Upper lobe of right lung (tissue), 1 donor: ENCODE data around the gene CRIP1. TPM values are rescaled to one million over a fixed set of nuclear protein-coding genes. Genes with fewer than 3 reads are reported as not detected.

Experiments used
- ATAC-seq: fragments of 200-7000 bp; cut with Tn5 transposase; one replicate; pipeline ENCODE4 v1.9.1; 2020; ENCODE audit warnings: mild to moderate bottlenecking, moderate library complexity
- DNase-seq: peaks from one replicate; pipeline ENCODE4 v3.0.0-alpha.2; 2020
- H3K27ac ChIP-seq: fragments of 200-600 bp; one replicate; pipeline ENCODE4 v1.8.0; 2022
- H3K27me3 ChIP-seq: fragments of 200-600 bp; one replicate; pipeline ENCODE4 v1.8.0; 2022; ENCODE audit warnings: mild to moderate bottlenecking
- H3K36me3 ChIP-seq: fragments of 200-600 bp; one replicate; pipeline ENCODE4 v1.8.0; 2022
- H3K4me1 ChIP-seq: fragments of 200-600 bp; one replicate; pipeline ENCODE4 v1.8.0; 2022
- H3K4me3 ChIP-seq: fragments of 200-600 bp; one replicate; pipeline ENCODE4 v1.8.0; 2022; ENCODE audit warnings: mild to moderate bottlenecking
- H3K9me3 ChIP-seq: fragments of 200-600 bp; one replicate; pipeline ENCODE4 v1.8.0; 2022
- intact Hi-C: fragments of 100-400 bp; cut with DNase I; formaldehyde crosslinking; loops from one replicate; pipeline ENCODE4 v1.11.0; 2022
- total RNA-seq: library from RNA; stranded (reverse); fragmentation: NEBNext Ultra II Directional; extraction: Animal tissue kit (Norgen Biotek cat#: 25700); gene quantifications from one replicate; pipeline ENCODE4 v1.2.1, GENCODE V29; 2021
- TF ChIP-seq, protein P1 (sequence below): fragments of 200-600 bp; IDR thresholded peaks from one replicate; pipeline ENCODE4 v1.8.0; 2022; ENCODE audit warnings: antibody characterized with exemption
- donor health status: DM: no; HTN: yes; CAD: no; lungs with severe emphysema.

Gene CRIP1
- total RNA-seq, 1 donor from 2014 or later: 96.2 TPM

DNA sequence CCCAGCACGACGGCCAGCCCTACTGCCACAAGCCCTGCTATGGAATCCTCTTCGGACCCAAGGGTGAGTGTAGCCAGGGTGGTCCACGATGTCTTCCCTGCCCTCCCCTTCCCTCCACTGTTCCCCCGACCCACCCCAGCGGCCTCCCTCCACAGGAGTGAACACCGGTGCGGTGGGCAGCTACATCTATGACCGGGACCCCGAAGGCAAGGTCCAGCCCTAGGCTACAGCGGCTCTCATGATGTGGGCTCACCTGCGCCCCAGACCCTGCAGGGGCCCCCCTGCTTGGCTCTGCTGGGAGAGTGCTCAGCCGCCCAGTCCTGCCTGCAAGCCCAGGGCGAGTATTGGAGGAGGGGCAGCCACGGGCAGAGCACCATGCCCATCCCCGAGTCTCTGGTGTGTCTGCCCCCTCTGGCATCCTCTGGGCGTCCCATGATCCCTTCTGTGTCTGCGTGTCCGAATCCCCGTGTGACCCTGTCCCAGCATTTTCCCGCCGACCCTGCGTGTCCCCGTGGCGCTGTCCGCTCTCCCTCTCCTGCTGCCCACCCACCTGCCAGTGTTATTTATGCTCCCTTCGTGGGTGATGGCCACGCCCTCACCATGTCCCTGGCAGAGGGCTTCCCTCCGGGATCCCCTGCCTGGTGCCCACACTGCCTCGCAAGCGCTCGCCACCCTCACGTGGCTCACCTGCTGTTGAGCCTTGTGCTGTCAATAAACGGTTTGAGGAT is 7.1 kb upstream of the CRIP1 start:
- intact Hi-C loops: no loop called here
- ATAC-seq: no peak
- no peak for DNase-seq
- Histone ChIP-seq H3K4me3 (no peak overlapping the region), H3K36me3 (no peaks in the 10 kb centered on the region), H3K9me3 (no peaks in the 10 kb centered on the region), H3K4me1 (peaks cover 52% of the 10 kb centered on the region), H3K27ac (no peak overlapping the region), H3K27me3 (peaks cover 12% of the 10 kb centered on the region)
- TF ChIP-seq, protein P1, sequence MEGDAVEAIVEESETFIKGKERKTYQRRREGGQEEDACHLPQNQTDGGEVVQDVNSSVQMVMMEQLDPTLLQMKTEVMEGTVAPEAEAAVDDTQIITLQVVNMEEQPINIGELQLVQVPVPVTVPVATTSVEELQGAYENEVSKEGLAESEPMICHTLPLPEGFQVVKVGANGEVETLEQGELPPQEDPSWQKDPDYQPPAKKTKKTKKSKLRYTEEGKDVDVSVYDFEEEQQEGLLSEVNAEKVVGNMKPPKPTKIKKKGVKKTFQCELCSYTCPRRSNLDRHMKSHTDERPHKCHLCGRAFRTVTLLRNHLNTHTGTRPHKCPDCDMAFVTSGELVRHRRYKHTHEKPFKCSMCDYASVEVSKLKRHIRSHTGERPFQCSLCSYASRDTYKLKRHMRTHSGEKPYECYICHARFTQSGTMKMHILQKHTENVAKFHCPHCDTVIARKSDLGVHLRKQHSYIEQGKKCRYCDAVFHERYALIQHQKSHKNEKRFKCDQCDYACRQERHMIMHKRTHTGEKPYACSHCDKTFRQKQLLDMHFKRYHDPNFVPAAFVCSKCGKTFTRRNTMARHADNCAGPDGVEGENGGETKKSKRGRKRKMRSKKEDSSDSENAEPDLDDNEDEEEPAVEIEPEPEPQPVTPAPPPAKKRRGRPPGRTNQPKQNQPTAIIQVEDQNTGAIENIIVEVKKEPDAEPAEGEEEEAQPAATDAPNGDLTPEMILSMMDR: no peak

DNA sequence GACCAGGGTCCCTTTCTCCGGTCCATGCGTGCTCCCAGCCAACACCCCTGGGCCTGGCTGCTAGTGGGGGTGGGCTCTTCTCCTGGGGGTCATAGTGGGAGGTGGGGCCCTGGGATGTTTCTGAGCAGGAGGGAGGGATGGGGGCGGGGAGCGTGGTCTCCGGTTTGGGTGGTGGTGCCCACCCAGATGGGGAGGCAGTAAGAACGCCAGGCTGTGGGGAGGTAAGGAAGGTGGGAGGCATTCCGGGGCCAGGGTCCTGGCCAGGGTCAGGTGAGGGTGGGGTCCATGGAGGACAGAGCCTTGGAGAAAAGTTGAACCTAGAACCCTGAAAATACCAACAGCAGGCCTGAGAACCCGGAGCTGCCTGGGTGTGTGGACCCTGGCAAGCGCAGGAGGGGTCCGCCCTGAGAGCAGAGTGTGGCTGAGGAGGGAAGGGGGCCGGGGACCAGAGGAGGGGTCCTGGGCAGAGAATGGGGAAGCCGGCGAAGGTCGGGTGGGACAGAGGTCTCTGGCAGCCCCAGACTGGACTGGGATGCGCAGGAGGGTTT is 6.4 kb upstream of the CRIP1 start:
- no peaks in the 10 kb centered on the region for H3K9me3 ChIP-seq
- H3K4me1 ChIP-seq: peaks cover 52% of the 10 kb centered on the region
- TF ChIP-seq, protein P1: no peak
- peaks cover 9% of the 10 kb centered on the region for H3K27me3 ChIP-seq
- no peak for ATAC-seq
- intact Hi-C loops: no loop called here
- H3K4me3 ChIP-seq: no peak overlapping the region
- no peak for DNase-seq
- H3K27ac ChIP-seq: peak overlapping the region; percentile 98
- no peaks in the 10 kb centered on the region for H3K36me3 ChIP-seq

DNA sequence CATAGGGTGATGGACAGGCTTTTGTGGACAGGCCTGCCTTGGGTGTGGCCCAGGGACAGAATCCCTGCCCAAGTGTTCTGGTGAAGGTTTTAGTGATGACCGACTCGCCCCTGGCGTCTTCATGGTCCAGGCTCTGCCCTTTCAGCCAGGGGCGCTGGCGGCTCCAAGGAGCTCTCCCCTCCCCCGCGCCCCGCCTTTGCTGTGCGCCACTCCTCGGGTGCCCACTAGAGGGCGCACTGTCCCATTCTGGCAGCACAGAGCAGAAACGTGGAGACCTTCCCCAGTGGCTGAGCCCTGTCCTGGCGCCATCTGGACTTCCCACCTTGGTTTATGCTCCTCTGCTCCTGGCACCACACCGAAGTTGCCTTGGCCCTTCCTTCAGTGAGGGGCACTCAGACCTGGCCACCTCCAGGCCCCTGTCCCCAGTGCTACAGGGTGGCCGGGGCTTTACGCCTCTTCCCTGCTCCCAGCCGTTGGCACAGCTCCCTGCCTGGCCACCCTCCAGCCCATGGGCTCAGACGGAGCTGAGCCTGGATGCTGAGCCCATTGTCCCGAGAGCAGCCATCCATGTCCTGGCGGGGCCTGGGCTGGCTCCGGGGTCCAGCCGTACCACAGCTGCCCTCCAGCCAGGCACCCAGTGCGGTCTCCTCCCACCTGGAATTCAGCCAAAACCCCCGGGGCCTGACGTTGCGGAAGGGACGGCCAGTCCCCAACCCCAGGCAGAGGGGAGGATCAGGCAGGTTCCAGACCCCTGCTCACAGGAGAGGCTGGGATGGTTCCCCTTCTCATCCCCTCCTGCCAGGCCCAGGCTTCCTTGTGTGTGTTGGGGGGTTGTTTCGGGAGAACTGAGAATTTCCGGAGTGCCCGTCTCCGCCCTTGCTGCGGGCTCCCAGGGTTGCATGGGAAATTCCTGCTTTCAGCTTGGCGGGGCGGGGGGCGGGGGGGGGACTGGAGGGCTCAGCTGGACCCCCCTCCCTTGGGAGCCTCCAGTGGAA is 5.6 kb upstream of the CRIP1 start:
- peak overlapping the region; percentile 98 for H3K27ac ChIP-seq
- no peaks in the 10 kb centered on the region for H3K9me3 ChIP-seq
- H3K27me3 ChIP-seq: peaks cover under 1% of the 10 kb centered on the region
- no peaks in the 10 kb centered on the region for H3K36me3 ChIP-seq
- intact Hi-C loops: no loop called here
- peaks cover 60% of the 10 kb centered on the region for H3K4me1 ChIP-seq
- DNase-seq (peak; percentile 93), ATAC-seq (peak; percentile 85)
- TF ChIP-seq, protein P1: peak; percentile 100
- peak overlapping the region; percentile 40 for H3K4me3 ChIP-seq

DNA sequence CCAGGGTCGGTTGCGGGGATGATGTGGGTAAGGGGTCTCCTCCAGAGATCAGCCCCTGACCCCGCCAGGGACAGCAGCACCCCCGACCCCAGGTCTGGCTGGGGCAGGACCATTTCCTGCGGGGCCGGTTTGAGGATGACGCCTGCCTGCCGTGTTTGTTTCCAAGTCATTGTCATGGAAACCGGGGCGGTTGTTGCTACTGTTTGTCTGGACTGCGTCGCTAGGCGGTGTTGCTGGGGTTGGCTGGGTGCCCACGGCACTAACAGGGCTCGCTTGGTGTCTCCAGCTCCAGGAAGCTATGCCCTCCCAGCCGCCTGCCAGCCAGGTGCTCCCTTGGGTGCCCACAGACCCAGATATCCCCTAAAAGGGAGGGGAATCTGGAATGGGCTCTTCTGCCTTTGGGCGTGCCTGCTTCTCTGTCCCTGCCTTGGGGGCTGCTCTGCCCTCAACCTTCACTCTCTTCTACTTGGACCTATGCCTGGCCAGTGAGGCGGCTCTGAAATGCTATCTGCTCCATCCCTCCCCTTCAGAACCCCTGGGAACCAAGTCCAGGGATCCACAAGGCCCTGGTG is 4.7 kb upstream of the CRIP1 start:
- Histone ChIP-seq H3K27me3 (no peaks in the 10 kb centered on the region), H3K4me3 (peak overlapping the region; percentile 40), H3K36me3 (no peaks in the 10 kb centered on the region), H3K27ac (peak overlapping the region; percentile 98), H3K9me3 (no peaks in the 10 kb centered on the region), H3K4me1 (peaks cover 60% of the 10 kb centered on the region)
- intact Hi-C loops: no loop called here
- DNase-seq (peak; percentile 95), ATAC-seq (peak; percentile 57)
- TF ChIP-seq, protein P1: no peak

DNA sequence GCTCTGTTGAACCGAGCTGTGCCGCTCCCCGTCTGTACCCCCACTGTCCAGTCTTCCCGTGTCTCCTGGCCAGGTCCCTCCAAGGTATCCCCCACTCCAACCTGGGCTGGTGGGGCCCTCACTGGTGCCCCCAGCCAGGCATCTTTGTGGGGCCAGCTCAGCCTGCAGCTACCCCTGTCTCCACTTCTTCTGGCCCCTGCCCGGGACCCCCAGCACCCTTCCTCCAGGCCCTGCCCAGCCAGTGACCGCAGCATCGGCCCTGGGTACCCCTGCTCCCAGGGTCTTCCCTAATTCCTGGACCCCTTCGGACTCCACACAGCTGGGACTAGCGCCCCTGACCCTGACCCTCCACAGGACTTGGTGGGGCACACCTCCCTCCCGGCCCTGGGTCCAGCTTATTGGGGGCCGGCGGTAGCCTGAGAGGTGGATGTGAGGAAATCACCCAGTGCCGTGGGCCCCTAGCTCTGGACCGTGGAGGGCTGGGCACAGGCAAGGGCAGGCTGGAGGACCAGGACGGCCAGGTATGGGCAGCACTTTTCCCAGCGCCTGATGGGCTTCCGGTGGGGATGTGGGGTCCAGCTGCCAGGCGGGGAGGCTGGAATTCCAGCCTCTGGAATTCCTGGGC is 4.1 kb upstream of the CRIP1 start:
- Histone ChIP-seq H3K4me1 (peaks cover 66% of the 10 kb centered on the region), H3K27ac (peak overlapping the region; percentile 98), H3K36me3 (no peaks in the 10 kb centered on the region), H3K27me3 (no peaks in the 10 kb centered on the region), H3K4me3 (no peak overlapping the region), H3K9me3 (no peaks in the 10 kb centered on the region)
- no peak for ATAC-seq
- intact Hi-C loops: no loop called here
- TF ChIP-seq, protein P1: no peak
- no peak for DNase-seq
